GM12892 (cell line): ENCODE measurements around the gene C10orf71.

Experiments
- POLR2A ChIP-seq: IDR thresholded peaks from 2 replicates; pipeline ENCODE4 v1.6.1; 2011; ENCODE audit warnings: low read depth, low read length, control low read depth
- POLR2AphosphoS5 ChIP-seq: IDR thresholded peaks from 2 replicates; pipeline ENCODE4 v1.6.1; 2011; ENCODE audit warnings: low read depth, low read length, control low read depth
- TAF1 ChIP-seq: IDR thresholded peaks from 2 replicates; pipeline ENCODE4 v1.6.1; 2011; ENCODE audit warnings: low read depth, mild to moderate bottlenecking, control low read depth, low read length, borderline replicate concordance

- TF ChIP-seq POLR2AphosphoS5 = no peak
- no peak for TF ChIP-seq POLR2A
- TF ChIP-seq TAF1 = no peak
Observed at GRCh38 chr10:49361735-49362568, 63.0 kb downstream of the C10orf71 start.
